WERI-Rb-1 (cell line): Measurements from ENCODE around the gene PDC.
A peak's percentile ranks its signal among the peaks of the same experiment; 100 is the strongest.
"Not testable (repeated sequence)": the region's sequence is repeated elsewhere in the genome, so short reads cannot be mapped to it uniquely, and the experiment has no call there.

Source experiments
- DNase-seq: peaks from one replicate; pipeline ENCODE4 v3.0.0-alpha.2; 2020
- H3K27ac ChIP-seq: fragments of 250-450 bp; sonication (Bioruptor Pico); 2 replicates; pipeline ENCODE4 v1.5.1; 2020; ENCODE audit warnings: mild to moderate bottlenecking, moderate library complexity
- H3K27me3 ChIP-seq: fragments of 250-450 bp; sonication (Bioruptor Pico); 2 replicates; pipeline ENCODE4 v1.5.1; 2021; ENCODE audit warnings: mild to moderate bottlenecking, low read depth, moderate library complexity; ENCODE audit not compliant: insufficient read depth, severe bottlenecking
- H3K36me3 ChIP-seq: fragments of 250-450 bp; sonication (Bioruptor Pico); 2 replicates; pipeline ENCODE4 v1.5.1; 2020; ENCODE audit warnings: mild to moderate bottlenecking, moderate library complexity
- H3K4me3 ChIP-seq: 2 replicates; pipeline ENCODE4 v1.5.1; 2011; ENCODE audit warnings: low read depth, mild to moderate bottlenecking, control low read depth, low read length
- H3K9me3 ChIP-seq: fragments of 250-450 bp; sonication (Bioruptor Pico); 2 replicates; pipeline ENCODE4 v1.5.1; 2021; ENCODE audit warnings: mild to moderate bottlenecking, moderate library complexity; ENCODE audit not compliant: severe bottlenecking
- TF ChIP-seq, protein P1 (sequence below): IDR thresholded peaks from 2 replicates; pipeline ENCODE4 v1.5.1; 2011; ENCODE audit warnings: low read depth, mild to moderate bottlenecking, control low read depth, inconsistent platforms, low read length

Gene PDC

DNA sequence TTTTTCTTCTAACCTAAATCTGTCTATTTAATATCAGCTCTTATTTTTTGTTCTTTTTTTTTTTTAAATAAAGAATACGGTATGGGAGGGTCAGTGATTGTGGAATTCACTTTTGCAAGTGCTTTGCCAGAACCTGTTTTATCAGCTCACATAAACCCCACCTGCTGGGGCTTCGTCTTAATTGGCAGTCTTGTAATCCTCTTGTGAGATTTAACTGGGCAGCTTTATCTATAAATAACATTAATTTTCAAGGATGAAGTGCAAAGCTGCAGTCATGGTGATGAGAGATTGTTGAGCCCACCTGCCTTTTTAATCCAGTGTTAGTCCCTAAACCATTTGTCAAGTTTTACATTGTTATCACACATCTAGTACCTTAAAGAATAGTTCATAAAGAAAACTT, 18.2 kb upstream of the PDC start:
- Histone ChIP-seq H3K4me3 (no peak overlapping the region), H3K36me3 (no peaks in the 10 kb centered on the region), H3K27ac (peak overlapping the region; percentile 40), H3K27me3 (no peaks in the 10 kb centered on the region), H3K9me3 (no peaks in the 10 kb centered on the region)
- TF ChIP-seq, protein P1, sequence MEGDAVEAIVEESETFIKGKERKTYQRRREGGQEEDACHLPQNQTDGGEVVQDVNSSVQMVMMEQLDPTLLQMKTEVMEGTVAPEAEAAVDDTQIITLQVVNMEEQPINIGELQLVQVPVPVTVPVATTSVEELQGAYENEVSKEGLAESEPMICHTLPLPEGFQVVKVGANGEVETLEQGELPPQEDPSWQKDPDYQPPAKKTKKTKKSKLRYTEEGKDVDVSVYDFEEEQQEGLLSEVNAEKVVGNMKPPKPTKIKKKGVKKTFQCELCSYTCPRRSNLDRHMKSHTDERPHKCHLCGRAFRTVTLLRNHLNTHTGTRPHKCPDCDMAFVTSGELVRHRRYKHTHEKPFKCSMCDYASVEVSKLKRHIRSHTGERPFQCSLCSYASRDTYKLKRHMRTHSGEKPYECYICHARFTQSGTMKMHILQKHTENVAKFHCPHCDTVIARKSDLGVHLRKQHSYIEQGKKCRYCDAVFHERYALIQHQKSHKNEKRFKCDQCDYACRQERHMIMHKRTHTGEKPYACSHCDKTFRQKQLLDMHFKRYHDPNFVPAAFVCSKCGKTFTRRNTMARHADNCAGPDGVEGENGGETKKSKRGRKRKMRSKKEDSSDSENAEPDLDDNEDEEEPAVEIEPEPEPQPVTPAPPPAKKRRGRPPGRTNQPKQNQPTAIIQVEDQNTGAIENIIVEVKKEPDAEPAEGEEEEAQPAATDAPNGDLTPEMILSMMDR: no peak
- peak; percentile 84 for DNase-seq

DNA sequence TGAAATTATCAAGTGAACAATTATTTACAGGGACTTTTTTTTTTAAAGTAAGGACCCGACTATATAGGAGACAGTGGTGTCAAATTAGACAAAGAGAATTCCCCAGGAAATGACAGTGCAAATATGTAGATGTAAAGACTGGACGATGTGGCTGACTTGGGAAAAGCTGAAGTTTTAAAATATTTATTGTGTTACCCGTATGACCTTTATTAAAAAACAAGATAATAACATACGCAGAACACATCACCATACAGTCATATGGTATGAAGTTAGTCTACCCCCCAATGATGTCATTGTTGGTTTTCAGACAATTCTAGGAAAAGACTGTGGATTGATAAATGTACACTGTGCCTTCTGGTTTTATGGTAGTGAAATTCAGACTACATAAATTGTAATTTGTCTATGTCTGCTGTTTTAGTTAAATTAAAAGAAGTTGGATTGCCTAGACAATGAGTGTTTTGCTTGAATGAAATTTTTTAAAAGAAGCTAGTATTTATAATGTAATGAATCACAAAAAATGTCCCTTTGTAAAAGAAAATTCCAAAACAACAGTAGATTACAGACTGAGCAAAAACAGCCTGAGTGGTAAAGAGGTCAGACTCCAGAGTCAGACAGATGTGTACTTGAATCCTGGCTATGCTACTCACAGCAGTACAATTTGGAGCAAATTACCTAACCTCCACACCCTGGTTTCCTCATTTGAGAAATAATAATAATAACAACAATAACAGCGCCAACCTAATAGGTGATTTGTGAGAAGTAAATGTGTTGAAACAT, 15.5 kb upstream of the PDC start:
- no peak overlapping the region for H3K4me3 ChIP-seq
- DNase-seq: no peak

DNA sequence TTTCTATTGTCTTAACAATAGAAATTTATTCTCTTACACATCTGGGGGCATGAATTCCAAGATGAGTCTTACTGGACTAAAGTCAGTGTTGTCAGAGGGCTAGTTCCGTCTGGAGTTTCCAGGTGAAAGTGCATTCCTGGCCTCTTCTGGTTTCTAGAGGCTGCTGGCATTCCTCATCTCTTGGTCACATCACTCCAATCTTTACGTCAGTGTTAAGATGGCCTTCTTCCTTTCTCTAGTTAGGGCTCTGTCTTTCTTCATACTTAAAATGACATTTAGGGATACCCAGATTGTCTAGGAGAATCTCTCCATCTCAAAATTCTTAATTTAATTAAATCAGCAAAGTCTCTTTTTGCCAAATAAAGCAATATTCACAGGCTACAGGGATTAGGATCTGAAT, 13.3 kb upstream of the PDC start:
- TF ChIP-seq, protein P1: no peak
- no peaks in the 10 kb centered on the region for H3K36me3 ChIP-seq

More for the DNA sequence above, 15.5 kb upstream of the PDC start:
- Histone ChIP-seq H3K36me3 (no peaks in the 10 kb centered on the region), H3K9me3 (no peaks in the 10 kb centered on the region), H3K27me3 (no peaks in the 10 kb centered on the region), H3K27ac (no peak overlapping the region)
- TF ChIP-seq, protein P1: no peak

GRCh38 chr1:186473047-186473446, 12.1 kb upstream of the PDC start:
- Histone ChIP-seq H3K36me3 (no peaks in the 10 kb centered on the region), H3K27ac (no peak overlapping the region), H3K9me3 (no peaks in the 10 kb centered on the region), H3K27me3 (no peaks in the 10 kb centered on the region), H3K4me3 (no peak overlapping the region)
- no peak for DNase-seq
- TF ChIP-seq, protein P1: no peak

More for the DNA sequence above, 13.3 kb upstream of the PDC start:
- no peaks in the 10 kb centered on the region for H3K9me3 ChIP-seq
- no peak for DNase-seq
- no peak overlapping the region for H3K4me3 ChIP-seq
- H3K27ac ChIP-seq: no peak overlapping the region
- H3K27me3 ChIP-seq: no peaks in the 10 kb centered on the region

GRCh38 chr1:186465946-186466345, 5.0 kb upstream of the PDC start:
- Histone ChIP-seq H3K9me3 (no peaks in the 10 kb centered on the region), H3K36me3 (no peaks in the 10 kb centered on the region), H3K27ac (no peak overlapping the region), H3K27me3 (no peaks in the 10 kb centered on the region), H3K4me3 (no peak overlapping the region)
- DNase-seq: no peak
- TF ChIP-seq, protein P1: no peak

GRCh38 chr1:186465491-186465890, 4.6 kb upstream of the PDC start:
- H3K27me3 ChIP-seq, H3K27ac ChIP-seq, H3K4me3 ChIP-seq, DNase-seq, H3K36me3 ChIP-seq, H3K9me3 ChIP-seq: not testable (repeated sequence)
